ENCODE data around the gene SRL. TPM values are rescaled to one million over a fixed set of nuclear protein-coding genes. Genes with fewer than 3 reads are reported as not detected.

Gene SRL
- polyA plus RNA-seq, 1 of the 3 experiments (the other 2 are of a cell fraction) = not detected

DNA sequence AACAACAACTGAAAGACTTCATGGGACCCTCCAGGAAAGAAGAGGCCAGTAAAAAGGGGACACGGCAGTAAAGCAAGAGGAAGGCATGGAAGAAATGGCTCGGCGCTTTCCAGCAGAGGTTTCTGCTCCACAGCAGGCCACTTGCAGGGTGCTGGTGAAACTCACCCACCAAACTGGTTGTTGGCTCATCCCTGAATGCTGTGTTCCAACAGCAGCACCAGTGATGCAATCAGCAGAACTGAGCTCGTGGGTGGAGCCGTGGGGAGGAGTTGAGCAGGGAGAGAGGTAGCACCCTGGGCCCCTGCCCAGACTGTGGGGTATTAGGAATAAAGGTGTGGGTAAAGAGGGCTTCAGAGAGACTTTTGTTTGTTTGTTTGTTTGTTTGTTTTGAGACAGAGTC is 62.9 kb downstream of the SRL start:
- DNase-seq = no peak

GRCh38 chr16:4178468-4179010 is 63.3 kb downstream of the SRL start:
- 92% methylated on average over 9 of the region's 9 CpGs for WGBS (ENCODE audit: low lambda C conversion rate)
- TF ChIP-seq TAF1 (IDR thresholded peaks at IDR 0.05; ENCODE audit: borderline replicate concordance, low read depth, low read length) (no peak), FOSL2 (IDR thresholded peaks at IDR 0.05; ENCODE audit: borderline replicate concordance, low read depth) (no peak), GATA2 (CRISPR knock-in tag; IDR thresholded peaks at IDR 0.05) (no peak), POLR2AphosphoS5 (IDR thresholded peaks at IDR 0.05; ENCODE audit: low read depth, low read length) (no peak), ELF1 (IDR thresholded peaks at IDR 0.05) (no peak), TCF12 (IDR thresholded peaks at IDR 0.05) (no peak)
- Histone ChIP-seq H3F3A (replicated peaks; ENCODE audit: insufficient read depth) (peaks cover 7% of the 10 kb centered on the region), H3K4me1 (ENCODE audit: control insufficient read depth in 1 of 2, insufficient read depth in 2 of 2, low read depth in 1 of 2, low read length in 1 of 2) (peaks cover 4% of the 10 kb centered on the region in 2 experiments; a peak in 3 of 4 replicates), H2AFZ (ENCODE audit: low read depth) (no peak overlapping the region), H3K9me3 (no peaks in the 10 kb centered on the region), H3K27me3 (ENCODE audit: insufficient read depth) (no peaks in the 10 kb centered on the region), H3K36me3 (replicated peaks in 1 of 2; ENCODE audit: control insufficient read depth in 1 of 2, insufficient read depth in 2 of 2, low read length in 1 of 2) (no peaks in the 10 kb centered on the region), H3K9ac (no peak overlapping the region), H3K27ac (ENCODE audit: low read depth in 2 of 2, low read length in 1 of 2) (no peak overlapping the region), H3K4me2 (no peak overlapping the region), H3K4me3 (ENCODE audit: low read depth in 2 of 2, low read length in 1 of 2) (no peak overlapping the region), H4K20me1 (ENCODE audit: insufficient read depth) (no peaks in the 10 kb centered on the region), H3K9me2 (no peaks in the 10 kb centered on the region), H3K79me2 (ENCODE audit: insufficient read depth) (no peaks in the 10 kb centered on the region)
- DNase-seq = no peak
- ChIA-PET CTCF (no interaction called here), POLR2A (no interaction called here)

More for the DNA sequence above, 62.9 kb downstream of the SRL start:
- H3F3A ChIP-seq (replicated peaks; ENCODE audit: insufficient read depth) = peaks cover 7% of the 10 kb centered on the region
- no peak overlapping the region for H3K4me3 ChIP-seq (ENCODE audit: low read depth in 2 of 2, low read length in 1 of 2)
- no peak overlapping the region for H3K4me2 ChIP-seq
- ChIA-PET CTCF (no interaction called here), POLR2A (no interaction called here)
- H3K4me1 ChIP-seq (ENCODE audit: control insufficient read depth in 1 of 2, insufficient read depth in 2 of 2, low read depth in 1 of 2, low read length in 1 of 2) = peaks cover 4% of the 10 kb centered on the region in 2 experiments; a peak in 3 of 4 replicates
- no peaks in the 10 kb centered on the region for H3K9me3 ChIP-seq
- H3K36me3 ChIP-seq (replicated peaks in 1 of 2; ENCODE audit: control insufficient read depth in 1 of 2, insufficient read depth in 2 of 2, low read length in 1 of 2) = no peaks in the 10 kb centered on the region
- no peaks in the 10 kb centered on the region for H4K20me1 ChIP-seq (ENCODE audit: insufficient read depth)
- WGBS (ENCODE audit: low lambda C conversion rate) = 84% methylated on average over 5 of the region's 5 CpGs
- no peak overlapping the region for H3K27ac ChIP-seq (ENCODE audit: low read depth in 2 of 2, low read length in 1 of 2)
- no peak overlapping the region for H3K9ac ChIP-seq
- no peaks in the 10 kb centered on the region for H3K9me2 ChIP-seq
- no peaks in the 10 kb centered on the region for H3K27me3 ChIP-seq (ENCODE audit: insufficient read depth)
- TF ChIP-seq RCOR1 (IDR thresholded peaks at IDR 0.05; ENCODE audit: low read length) (no peak), REST (IDR thresholded peaks at IDR 0.05; ENCODE audit: low read depth, low read length) (no peak), USF1 (IDR thresholded peaks at IDR 0.05; ENCODE audit: borderline replicate concordance, low read depth) (no peak), FOXJ3 (CRISPR knock-in tag; IDR thresholded peaks at IDR 0.05) (no peak), TEAD4 (IDR thresholded peaks at IDR 0.05; ENCODE audit: borderline replicate concordance, insufficient read depth) (no peak), YY1 (IDR thresholded peaks at IDR 0.05; ENCODE audit: low read depth) (no peak), RFX5 (IDR thresholded peaks at IDR 0.05; ENCODE audit: low read length) (no peak)
- no peak overlapping the region for H2AFZ ChIP-seq (ENCODE audit: low read depth)
- no peaks in the 10 kb centered on the region for H3K79me2 ChIP-seq (ENCODE audit: insufficient read depth)
